Measurements from ENCODE around the gene CD44.
A peak's percentile ranks its signal among the peaks of the same experiment; 100 is the strongest.
"Not testable (repeated sequence)": the region's sequence is repeated elsewhere in the genome, so short reads cannot be mapped to it uniquely, and the experiment has no call there.

CD44 gene

DNA sequence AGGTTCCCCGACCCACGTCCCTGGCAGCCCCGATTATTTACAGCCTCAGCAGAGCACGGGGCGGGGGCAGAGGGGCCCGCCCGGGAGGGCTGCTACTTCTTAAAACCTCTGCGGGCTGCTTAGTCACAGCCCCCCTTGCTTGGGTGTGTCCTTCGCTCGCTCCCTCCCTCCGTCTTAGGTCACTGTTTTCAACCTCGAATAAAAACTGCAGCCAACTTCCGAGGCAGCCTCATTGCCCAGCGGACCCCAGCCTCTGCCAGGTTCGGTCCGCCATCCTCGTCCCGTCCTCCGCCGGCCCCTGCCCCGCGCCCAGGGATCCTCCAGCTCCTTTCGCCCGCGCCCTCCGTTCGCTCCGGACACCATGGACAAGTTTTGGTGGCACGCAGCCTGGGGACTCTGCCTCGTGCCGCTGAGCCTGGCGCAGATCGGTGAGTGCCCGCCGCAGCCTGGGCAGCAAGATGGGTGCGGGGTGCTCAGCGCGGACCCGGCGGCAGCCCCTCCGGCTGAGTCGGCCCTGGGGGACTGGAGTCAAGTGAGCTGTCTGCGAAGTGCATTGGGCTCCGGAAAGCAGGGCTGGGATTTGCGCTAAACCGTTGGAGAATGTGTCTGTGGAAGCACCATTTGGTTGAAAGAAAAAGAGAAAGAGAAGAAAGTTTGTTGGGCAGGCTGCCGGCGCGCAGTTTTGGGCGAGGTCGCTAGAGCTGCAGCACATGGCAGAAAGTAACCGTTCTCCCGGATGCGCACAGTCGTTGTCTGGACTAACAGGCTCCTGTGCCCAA is at the start of gene CD44:
CD44 (plus strand) TSS at position 229 of the 779 bp plus-strand sequence; CDS start at position 362, 133 bp downstream.
- peak; percentile 59 for DNase-seq (ENCODE audit: low spot score)

DNA sequence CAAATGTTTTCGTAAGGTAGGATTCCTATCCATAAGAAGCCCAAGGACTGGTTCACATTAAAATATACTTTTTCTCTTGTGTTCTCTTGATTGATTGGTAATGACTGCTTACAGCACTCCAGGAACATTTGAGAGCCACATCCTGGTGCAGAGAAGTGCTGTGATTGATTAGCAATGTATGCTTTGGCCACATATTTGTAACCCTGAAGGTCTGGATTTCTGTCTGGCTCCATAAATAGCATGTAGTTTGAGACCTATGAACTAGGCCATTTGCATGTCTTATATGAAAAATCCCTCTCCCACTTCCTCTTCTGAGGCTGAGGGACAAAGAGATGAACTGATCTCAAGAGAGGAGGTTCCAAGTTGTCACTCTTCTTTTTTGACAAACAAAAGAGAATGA is 49.3 kb upstream of the CD44 start:
- peak; percentile 71 for DNase-seq (ENCODE audit: low spot score)

DNA sequence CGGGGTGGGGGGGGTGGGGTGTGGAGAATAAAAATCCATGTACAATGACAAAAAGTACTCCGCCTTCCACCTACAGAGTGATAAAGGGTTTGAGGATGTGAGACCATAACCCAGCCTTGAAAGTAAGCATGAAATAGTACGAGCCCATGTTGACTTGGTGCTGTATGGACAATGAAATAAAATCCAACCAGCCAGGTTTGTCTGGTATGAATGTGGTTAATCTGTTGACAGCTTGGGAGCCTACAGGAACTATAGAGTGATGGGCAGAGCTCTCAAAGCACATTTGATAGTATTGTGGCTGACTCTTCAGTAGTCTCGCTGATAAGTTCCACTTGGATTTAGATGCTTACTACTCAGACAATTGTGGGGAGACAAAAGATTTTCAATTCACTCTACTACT is 48.8 kb upstream of the CD44 start:
- DNase-seq (ENCODE audit: low spot score) = no peak

- DNase-seq (ENCODE audit: low spot score) = not testable (repeated sequence)
Observed at GRCh38 chr11:35090991-35091390, 48.0 kb upstream of the CD44 start.

DNA sequence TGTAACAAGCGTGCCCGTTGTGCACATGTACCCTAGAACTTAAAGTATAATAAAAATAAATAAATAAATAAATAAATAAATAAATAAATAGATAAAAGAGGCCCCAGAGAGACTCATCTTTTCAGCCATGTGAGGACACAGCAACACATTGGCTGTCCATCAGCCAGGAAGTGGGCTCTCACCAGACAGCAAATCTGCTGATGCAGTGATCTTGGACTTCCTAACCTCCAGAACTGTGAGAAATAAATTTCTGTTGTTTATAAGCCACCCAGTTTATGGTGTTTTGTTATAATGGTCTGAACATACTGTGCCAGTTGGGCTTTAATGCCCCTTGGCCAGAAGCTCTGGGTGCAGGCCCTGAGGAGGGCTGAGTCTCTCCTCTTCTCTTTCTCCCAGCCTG is 42.2 kb upstream of the CD44 start:
- no peak for DNase-seq (ENCODE audit: low spot score)

DNA sequence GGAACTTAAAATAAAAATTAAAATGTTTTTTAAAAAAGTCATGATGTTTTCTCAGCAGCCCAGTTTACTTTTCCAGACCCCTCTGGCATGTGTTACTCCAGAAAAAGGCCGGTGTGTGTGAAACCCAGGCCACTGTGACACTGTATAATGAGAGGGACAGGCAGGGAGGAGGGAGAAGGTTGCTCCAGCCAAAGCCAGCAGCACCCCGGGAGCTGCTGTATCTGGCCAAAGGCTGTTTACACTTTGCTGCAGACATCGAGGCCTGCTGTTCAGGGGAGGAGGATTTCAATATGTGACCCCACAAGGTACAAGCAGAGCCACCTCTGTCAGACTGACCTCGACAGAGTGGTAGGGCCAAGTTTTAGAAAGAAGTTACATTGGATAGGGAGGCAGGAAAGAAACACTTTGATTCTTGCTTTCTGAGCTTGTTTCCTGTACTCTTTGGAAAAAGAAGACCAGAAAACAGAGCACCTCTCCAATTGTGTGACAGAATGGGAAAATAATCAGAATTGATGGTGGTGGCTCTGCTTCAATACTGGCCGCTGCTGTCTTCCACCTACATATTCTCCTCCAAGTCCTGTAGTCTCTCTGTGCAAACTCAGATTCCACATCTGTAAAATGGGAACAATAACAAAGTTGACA is 41.0 kb upstream of the CD44 start:
- no peak for DNase-seq (ENCODE audit: low spot score)

DNA sequence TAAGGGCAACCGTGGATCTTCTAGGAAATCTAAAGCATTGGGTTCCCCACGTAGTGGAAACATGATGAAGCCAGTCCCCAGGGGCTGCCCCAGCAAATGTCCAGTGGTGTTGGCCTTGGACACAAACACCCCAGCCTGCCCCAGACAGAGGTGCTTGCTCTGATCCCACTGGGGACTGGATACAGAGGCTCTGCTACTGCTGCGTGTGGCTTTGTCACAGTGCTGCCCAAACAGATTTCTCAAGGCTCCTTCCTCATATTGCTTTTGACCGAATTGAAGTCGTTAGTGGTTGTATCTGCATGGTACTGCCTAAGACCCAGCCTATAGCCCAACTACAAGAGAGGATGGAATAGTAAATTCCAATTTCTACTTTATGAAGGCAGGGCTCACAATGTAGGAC is 40.1 kb upstream of the CD44 start:
- DNase-seq (ENCODE audit: low spot score) = no peak

DNA sequence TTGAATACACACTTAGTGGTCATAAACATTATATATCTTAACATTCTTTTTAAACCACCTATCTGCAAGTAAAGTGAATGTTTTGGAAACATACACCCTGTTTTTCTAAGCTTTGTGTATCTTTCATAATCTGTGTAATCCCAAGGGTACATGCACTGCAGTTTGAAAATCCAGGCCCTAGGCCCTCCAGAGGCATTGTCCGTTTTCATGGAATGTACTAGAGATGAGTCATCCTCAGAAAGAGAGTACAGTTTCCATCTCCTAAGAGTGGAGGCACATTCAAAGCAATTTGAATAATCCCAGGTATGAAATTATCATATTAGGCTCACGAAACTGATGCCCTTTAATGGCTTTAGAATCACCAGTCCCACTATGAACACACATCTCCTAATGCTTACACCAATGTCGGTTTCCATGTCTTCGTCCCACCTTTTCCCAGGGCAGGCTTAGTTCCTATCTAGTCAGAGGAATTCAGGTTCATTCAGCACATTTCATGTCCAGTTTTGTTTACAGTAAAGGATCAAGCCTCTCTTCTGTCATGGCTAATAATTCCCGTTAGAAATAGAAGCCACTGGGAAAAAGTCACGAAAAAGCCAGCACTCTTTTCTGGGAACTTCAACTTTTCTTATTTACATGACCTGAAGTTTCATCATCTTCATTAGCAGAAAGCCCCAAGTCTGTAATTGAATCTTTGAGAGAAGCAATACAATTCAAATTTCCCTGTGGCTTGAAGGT is 39.5 kb upstream of the CD44 start:
- no peak for DNase-seq (ENCODE audit: low spot score)

- no peak for DNase-seq (ENCODE audit: low spot score)
Observed at GRCh38 chr11:35100013-35100383, 39.0 kb upstream of the CD44 start.

DNA sequence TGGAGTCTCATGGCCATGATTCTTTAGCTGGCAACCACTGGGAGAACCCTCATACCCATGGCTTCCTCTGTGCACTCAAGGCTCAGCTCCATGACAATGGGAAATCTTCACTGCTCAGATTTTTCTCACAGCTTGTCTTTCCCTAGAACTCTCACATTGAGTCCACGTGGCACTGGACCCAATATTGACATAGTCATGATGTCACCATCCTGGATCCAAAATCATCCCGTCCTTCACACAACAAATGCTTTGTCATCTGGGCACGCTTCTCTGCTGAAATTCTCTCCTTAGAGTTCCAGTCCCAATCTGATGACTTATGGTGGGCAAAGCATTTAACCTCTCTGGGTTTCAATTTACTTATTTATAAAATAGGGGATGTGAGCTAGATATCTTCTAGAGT is 37.7 kb upstream of the CD44 start:
- DNase-seq (ENCODE audit: low spot score) = no peak

DNA sequence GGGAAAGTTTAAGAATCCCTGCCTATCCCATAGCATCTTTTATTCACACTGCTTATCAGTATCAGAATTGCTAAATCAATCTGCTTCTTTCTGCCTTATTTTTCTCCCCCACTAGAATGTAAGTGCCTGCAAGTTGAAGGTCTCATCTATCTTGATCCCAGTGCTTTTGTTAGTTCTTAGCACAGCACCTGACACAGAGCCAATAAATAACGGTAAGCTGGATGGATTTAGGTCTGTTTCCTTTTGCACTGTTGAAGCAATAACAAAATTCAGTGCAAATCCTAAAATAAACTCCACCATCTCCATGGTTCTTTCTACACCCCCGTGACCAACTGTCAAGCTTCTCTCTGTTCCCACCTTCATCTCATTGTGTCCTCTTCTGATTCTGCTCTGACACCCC is 36.7 kb upstream of the CD44 start:
- DNase-seq (ENCODE audit: low spot score) = no peak

DNA sequence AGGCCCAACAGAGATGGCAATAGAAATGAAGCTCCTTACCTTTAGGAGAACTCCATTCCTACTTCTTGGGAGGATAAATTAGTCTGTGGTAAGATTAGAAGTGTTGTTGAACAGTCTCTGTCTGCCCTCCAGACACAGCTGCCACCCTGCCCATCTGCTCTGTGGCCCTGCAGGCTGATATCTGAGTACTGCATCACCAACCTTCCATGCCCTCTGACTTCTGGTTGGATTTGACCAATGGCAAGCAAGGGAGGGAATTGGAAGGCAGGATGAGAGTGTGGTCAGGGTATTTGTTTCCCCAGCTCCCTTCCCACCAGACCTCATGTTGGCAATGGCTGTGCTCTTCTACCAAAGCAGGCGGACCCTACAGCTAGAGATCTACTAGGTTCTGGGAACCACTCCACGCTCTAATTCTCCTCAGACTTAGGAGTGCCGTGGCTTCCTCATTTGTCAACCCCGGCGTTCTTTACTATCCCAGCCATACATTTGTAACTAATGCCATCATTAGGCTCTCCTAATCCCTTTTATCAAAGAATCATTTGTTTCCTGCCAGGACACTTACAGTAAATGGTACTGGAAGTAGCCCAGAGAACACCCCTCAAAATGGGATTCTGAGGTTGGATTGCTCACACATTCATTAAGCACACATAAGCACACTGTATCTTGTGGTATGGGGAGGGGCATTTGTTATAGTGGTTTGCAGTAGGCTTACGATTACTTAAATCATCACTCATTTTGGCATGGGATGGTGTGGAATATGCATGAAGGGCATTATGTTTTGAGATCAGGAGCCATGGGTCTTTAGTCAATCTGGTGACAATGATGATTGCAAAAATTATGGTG is 35.4 kb upstream of the CD44 start:
- no peak for DNase-seq (ENCODE audit: low spot score)

DNA sequence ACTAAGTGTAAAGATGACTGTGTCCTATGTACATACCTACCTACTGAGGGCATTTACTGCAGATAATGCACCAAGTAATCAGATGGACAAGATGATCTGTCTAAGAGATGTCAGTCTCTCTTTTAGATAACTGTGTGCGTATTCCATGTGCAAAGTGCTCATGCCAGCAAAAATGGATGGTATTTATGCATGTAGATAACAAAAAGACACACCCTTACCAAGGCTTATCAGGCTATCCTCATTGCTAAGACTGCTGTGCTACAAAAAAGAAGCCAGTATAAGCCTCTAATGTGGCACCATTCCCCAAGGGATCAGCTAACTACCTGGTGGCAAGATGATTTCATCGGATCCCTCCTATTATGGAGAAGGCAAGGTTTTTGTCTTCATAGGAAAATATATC is 34.3 kb upstream of the CD44 start:
- DNase-seq (ENCODE audit: low spot score) = no peak

DNA sequence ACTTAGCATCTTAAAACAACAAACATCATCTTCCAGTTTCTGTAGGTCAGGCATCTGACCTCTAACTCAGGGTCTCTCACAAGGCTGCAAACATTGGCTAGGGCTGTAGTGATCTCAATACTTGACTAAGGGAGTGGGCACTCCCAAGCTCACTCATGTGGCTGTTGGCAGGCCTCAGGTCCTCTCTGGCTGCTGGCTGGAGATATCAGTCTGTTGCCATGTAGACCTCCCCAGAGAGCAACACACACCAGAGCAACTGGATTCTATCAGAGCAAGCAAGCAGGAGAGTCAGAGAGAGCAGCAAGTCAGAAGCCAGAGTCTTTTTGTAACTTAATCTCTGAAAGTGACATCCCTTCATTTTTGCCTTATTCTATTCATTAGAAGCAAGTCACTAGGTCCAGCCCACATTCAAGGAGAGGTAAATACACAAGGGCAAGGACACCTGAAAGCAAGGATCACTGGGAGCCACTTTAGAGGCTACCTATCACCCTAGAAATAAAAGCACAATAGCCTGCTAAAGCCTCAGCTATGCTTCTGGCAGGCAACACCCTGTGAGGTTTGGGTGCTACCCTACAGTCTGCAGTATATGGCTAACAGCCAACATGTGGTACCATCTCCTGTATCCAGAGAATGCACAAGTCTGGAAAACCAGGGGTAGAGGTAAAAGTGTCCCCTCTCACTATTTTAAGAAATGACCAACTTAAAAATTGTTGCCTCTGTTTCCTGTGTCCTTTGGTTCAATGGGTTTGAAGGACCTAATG is 33.5 kb upstream of the CD44 start:
- no peak for DNase-seq (ENCODE audit: low spot score)

- peak; percentile 54 for DNase-seq (ENCODE audit: low spot score)
Observed at GRCh38 chr11:35106595-35106994, 32.4 kb upstream of the CD44 start.

- no peak for DNase-seq (ENCODE audit: low spot score)
Observed at GRCh38 chr11:35107861-35108260, 31.1 kb upstream of the CD44 start.

GRCh38 chr11:35108336-35108735 is 30.6 kb upstream of the CD44 start:
- not testable (repeated sequence) for DNase-seq (ENCODE audit: low spot score)

- no peak for DNase-seq (ENCODE audit: low spot score)
Observed at GRCh38 chr11:35109041-35109440, 29.9 kb upstream of the CD44 start.

DNA sequence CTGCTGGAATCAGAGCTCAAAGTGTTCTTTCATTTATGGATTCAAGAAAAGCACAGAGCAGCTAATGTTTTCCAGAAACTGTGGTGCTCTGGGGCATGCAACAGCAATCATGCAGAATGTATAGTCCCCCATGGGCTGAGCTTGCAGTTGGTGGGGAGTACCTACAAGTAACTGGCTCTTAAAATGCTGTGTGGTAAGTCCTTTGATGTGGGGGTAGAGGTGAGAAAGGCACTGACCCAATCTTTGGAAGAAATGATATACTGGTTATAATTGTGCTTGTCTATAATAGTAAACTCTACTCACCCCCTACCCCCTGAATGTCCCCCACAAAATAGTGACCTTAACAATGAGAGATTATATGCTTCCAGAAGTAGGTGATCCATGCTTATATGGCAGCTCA is 29.1 kb upstream of the CD44 start:
- DNase-seq (ENCODE audit: low spot score) = no peak

- no peak for DNase-seq (ENCODE audit: low spot score)
Observed at GRCh38 chr11:35111161-35112055, 27.6 kb upstream of the CD44 start.

All from germinal center (tissue), 1 donor.